K562 (cell line): ENCODE data around the gene MED15. TPM values are rescaled to one million over a fixed set of nuclear protein-coding genes. Genes with fewer than 3 reads are reported as not detected.

Experiments
- GABPB1 ChIP-seq: sonication (generic); formaldehyde crosslinking; IDR thresholded peaks from 2 replicates; pipeline ENCODE4 v1.8.0; 2022; ENCODE audit warnings: mild to moderate bottlenecking, missing genetic modification reagents
- GATAD2B ChIP-seq: fragments of 450-650 bp; IDR thresholded peaks from 2 replicates; pipeline ENCODE4 v1.6.1; 2017; ENCODE audit warnings: mild to moderate bottlenecking, borderline replicate concordance
- HDAC6 ChIP-seq: IDR thresholded peaks from 2 replicates; pipeline ENCODE4 v1.6.1; 2012; ENCODE audit warnings: low read depth, mild to moderate bottlenecking, control low read depth, inconsistent platforms, low read length, moderate library complexity
- HLTF ChIP-seq: fragments of 450-650 bp; IDR thresholded peaks from 2 replicates; pipeline ENCODE4 v1.6.1; 2016
- JUN ChIP-seq, 2 experiments: sonication (generic) in 1 of 2; formaldehyde crosslinking in 1 of 2; IDR thresholded peaks; 2 replicates each; pipeline versions ENCODE4 v1.6.1 to v1.8.0; 2012 to 2022; ENCODE audit warnings: borderline replicate concordance in 2 of 2, mild to moderate bottlenecking in 2 of 2, improper control_type of control experiment in 1 of 2, low read depth in 1 of 2, low read length in 1 of 2, missing genetic modification reagents in 1 of 2
- JUND ChIP-seq, 2 experiments: IDR thresholded peaks; 2 replicates in 1 of 2; 3 replicates in 1 of 2; pipeline ENCODE4 v1.6.1; 2011; ENCODE audit warnings: borderline replicate concordance in 2 of 2, low read depth in 2 of 2, low read length in 2 of 2, improper control_type of control experiment in 1 of 2, missing biosample characterization in 1 of 2, missing genetic modification characterization in 1 of 2, missing genetic modification reagents in 1 of 2
- KLF16 ChIP-seq: IDR thresholded peaks from 2 replicates; pipeline ENCODE4 v1.6.1; 2016; ENCODE audit warnings: antibody characterized with exemption
- PHB ChIP-seq: fragments of 250-450 bp; sonication (Bioruptor Pico); IDR thresholded peaks from 2 replicates; pipeline ENCODE4 v1.5.0; 2021
- PHTF2 ChIP-seq: fragments of 250-450 bp; sonication (Bioruptor Pico); IDR thresholded peaks from 2 replicates; pipeline ENCODE4 v1.5.0; 2021; ENCODE audit warnings: mild to moderate bottlenecking
- SAFB ChIP-seq: fragments of 200-400 bp; formaldehyde crosslinking; IDR thresholded peaks from 2 replicates; pipeline ENCODE4 v1.6.1; 2017; ENCODE audit warnings: low read depth, low read length, borderline replicate concordance
- SUPT5H ChIP-seq: fragments of 450-650 bp; IDR thresholded peaks from 2 replicates; pipeline ENCODE4 v1.6.1; 2016
- TAF1 ChIP-seq: IDR thresholded peaks from 2 replicates; pipeline ENCODE4 v1.6.1; 2011; ENCODE audit warnings: mild to moderate bottlenecking, low read length, moderate library complexity; ENCODE audit not compliant: insufficient read depth, control insufficient read depth, severe bottlenecking; ENCODE audit errors: extremely low read depth
- TOE1 ChIP-seq, 2 experiments: fragments of 450-650 bp in 1 of 2; sonication (generic) in 1 of 2; formaldehyde crosslinking in 1 of 2; IDR thresholded peaks; 2 replicates each; pipeline versions ENCODE4 v1.7.1 to v1.8.0; 2016 to 2022; ENCODE audit warnings: borderline replicate concordance in 2 of 2, mild to moderate bottlenecking in 2 of 2, antibody characterized with exemption in 1 of 2, inconsistent platforms in 1 of 2, low read depth in 1 of 2, missing genetic modification reagents in 1 of 2, moderate library complexity in 1 of 2
- YY1 ChIP-seq, 3 experiments: IDR thresholded peaks; 2 replicates each; pipeline ENCODE4 v1.6.1; 2011; ENCODE audit warnings: low read length in 2 of 3, mild to moderate bottlenecking in 2 of 3, moderate library complexity in 2 of 3, borderline replicate concordance in 1 of 3, control low read depth in 1 of 3, low read depth in 1 of 3; ENCODE audit not compliant: insufficient read depth in 3 of 3, insufficient replicate concordance in 2 of 3, control insufficient read depth in 1 of 3, insufficient read length in 1 of 3; ENCODE audit errors: extremely low read depth in 1 of 3
- ZNF174 ChIP-seq: fragments of 250-450 bp; sonication (Bioruptor Pico); IDR thresholded peaks from 2 replicates; pipeline ENCODE4 v1.4.0; 2020; ENCODE audit warnings: mild to moderate bottlenecking
- ZNF444 ChIP-seq: fragments of 250-450 bp; sonication (Bioruptor Pico); IDR thresholded peaks from 2 replicates; pipeline ENCODE4 v1.4.0; 2020; ENCODE audit warnings: mild to moderate bottlenecking, moderate library complexity
- ZNF644 ChIP-seq: fragments of 200-800 bp; sonication (Bioruptor generic); IDR thresholded peaks from 2 replicates; pipeline ENCODE4 v1.6.1; 2016; ENCODE audit warnings: low read depth, missing genetic modification characterization, missing compliant biosample characterization
- polyA plus RNA-seq, 8 experiments: library from polyadenylated mRNA; depleted of rRNA in 4 of 8; stranded (reverse) in 5 of 8; unstranded in 3 of 8; fragments of >200 nt; fragmentation: Nextera tagmentation in 2 of 8; fragmentation: Illumina TruSeq in 1 of 8; extraction: Ambion mirVana in 2 of 8; extraction: Trizol in 1 of 8; gene quantifications; 2 replicates each; pipeline versions ENCODE4 v1.2.1 to v1.2.3, GENCODE V29; 2011 to 2014; ENCODE audit warnings: inconsistent platforms in 1 of 8, missing spikeins in 1 of 8
- total RNA-seq, 7 experiments: library from RNA; depleted of rRNA in 6 of 7; stranded (reverse); fragments of >200 nt in 6 of 7; fragmentation: Illumina TruSeq in 2 of 7; extraction: Trizol in 2 of 7; gene quantifications; 2 replicates each; pipeline versions ENCODE4 v1.2.1 to v1.2.3, GENCODE V29; 2011 to 2021; ENCODE audit warnings: low replicate concordance in 1 of 7
- TF ChIP-seq, protein P1 (sequence below), 3 experiments: fragments of 200-800 bp in 1 of 3; fragments of 250-450 bp in 1 of 3; fragments of 450-650 bp in 1 of 3; sonication (Bioruptor Pico) in 1 of 3; sonication (Bioruptor generic) in 1 of 3; formaldehyde crosslinking in 1 of 3; IDR thresholded peaks; 2 replicates each; pipeline versions ENCODE4 v1.6.1 to v1.8.0; 2016 to 2022; ENCODE audit warnings: mild to moderate bottlenecking in 2 of 3, missing genetic modification characterization in 2 of 3, missing compliant biosample characterization in 1 of 3, moderate library complexity in 1 of 3
- TF ChIP-seq, protein P2 (sequence below): fragments of 450-650 bp; conservative IDR thresholded peaks from 2 replicates; pipeline ENCODE4 v1.6.1; 2016; ENCODE audit warnings: missing genetic modification characterization, low read depth, mild to moderate bottlenecking, control low read depth, missing compliant biosample characterization

The MED15 gene
- total and polyA plus RNA-seq, 9 of the 15 experiments (the other 6 are each of a cell fraction or from before 2014, with no cell fraction given) = 4.0 to 271 (median 60.1) TPM

DNA sequence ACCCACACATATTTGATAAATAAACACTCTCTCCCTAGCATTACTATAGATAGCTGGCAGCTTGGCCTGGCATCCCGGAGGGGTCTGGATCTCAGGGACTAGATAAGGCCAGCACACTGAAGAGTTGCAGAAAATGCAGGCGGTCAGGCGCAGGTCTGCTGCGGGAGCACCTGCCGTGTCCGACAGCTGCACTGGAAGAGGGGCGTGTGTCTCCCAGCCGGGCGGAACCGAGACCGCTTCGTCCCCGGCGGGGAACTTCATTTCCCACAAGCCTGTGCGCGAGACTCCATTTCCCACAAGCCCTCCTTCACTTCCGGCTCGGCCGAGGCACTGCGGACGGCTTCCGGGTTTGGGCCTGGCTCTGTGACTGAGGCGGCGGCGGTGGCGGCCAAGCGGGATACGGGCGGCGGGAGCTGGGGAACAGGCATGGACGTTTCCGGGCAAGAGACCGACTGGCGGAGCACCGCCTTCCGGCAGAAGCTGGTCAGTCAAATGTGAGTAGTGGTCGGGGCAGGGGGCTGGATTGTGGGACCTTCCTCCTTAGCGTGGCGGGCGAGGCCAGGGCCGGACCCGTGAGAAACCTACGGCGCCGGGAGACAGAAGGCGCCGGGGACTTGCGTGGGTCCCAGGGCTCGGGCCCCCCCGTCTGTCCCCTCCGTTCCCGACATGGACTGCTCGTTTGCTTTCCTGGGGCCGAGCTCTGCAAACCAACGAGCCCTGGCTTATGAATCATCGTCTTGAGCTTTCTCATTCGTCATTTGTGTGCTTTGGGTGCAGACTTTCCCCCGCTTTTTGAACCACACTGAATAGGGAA lies at the start of gene MED15 (continued):
- TF ChIP-seq, protein P1, sequence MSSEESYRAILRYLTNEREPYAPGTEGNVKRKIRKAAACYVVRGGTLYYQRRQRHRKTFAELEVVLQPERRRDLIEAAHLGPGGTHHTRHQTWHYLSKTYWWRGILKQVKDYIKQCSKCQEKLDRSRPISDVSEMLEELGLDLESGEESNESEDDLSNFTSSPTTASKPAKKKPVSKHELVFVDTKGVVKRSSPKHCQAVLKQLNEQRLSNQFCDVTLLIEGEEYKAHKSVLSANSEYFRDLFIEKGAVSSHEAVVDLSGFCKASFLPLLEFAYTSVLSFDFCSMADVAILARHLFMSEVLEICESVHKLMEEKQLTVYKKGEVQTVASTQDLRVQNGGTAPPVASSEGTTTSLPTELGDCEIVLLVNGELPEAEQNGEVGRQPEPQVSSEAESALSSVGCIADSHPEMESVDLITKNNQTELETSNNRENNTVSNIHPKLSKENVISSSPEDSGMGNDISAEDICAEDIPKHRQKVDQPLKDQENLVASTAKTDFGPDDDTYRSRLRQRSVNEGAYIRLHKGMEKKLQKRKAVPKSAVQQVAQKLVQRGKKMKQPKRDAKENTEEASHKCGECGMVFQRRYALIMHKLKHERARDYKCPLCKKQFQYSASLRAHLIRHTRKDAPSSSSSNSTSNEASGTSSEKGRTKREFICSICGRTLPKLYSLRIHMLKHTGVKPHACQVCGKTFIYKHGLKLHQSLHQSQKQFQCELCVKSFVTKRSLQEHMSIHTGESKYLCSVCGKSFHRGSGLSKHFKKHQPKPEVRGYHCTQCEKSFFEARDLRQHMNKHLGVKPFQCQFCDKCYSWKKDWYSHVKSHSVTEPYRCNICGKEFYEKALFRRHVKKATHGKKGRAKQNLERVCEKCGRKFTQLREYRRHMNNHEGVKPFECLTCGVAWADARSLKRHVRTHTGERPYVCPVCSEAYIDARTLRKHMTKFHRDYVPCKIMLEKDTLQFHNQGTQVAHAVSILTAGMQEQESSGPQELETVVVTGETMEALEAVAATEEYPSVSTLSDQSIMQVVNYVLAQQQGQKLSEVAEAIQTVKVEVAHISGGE (CRISPR knock-in tag; IDR thresholded peaks at IDR 0.05) = no peak
- TF ChIP-seq PHB = no peak
- peak; percentile 91 for TF ChIP-seq JUN (IDR thresholded peaks at IDR 0.05; ENCODE audit: borderline replicate concordance, low read depth, low read length)
- no peak for TF ChIP-seq JUN (CRISPR knock-in tag; IDR thresholded peaks at IDR 0.05; ENCODE audit: borderline replicate concordance)
- TF ChIP-seq ZNF174 (CRISPR knock-in tag) = no peak
- TF ChIP-seq GABPB1 = no peak
- TF ChIP-seq SUPT5H = no peak
- TF ChIP-seq JUND (IDR thresholded peaks at IDR 0.05; ENCODE audit: borderline replicate concordance, low read depth, low read length) = peak; percentile 91
- no peak for TF ChIP-seq JUND (tag; IDR thresholded peaks at IDR 0.05; ENCODE audit: borderline replicate concordance, low read depth, low read length)
- TF ChIP-seq HLTF = no peak
- TF ChIP-seq, protein P2, sequence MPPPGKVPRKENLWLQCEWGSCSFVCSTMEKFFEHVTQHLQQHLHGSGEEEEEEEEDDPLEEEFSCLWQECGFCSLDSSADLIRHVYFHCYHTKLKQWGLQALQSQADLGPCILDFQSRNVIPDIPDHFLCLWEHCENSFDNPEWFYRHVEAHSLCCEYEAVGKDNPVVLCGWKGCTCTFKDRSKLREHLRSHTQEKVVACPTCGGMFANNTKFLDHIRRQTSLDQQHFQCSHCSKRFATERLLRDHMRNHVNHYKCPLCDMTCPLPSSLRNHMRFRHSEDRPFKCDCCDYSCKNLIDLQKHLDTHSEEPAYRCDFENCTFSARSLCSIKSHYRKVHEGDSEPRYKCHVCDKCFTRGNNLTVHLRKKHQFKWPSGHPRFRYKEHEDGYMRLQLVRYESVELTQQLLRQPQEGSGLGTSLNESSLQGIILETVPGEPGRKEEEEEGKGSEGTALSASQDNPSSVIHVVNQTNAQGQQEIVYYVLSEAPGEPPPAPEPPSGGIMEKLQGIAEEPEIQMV (tag) = no peak
- no peak for TF ChIP-seq ZNF644 (tag)
- 0 out of 2 replicates have a peak, but pooled peaks have one; percentile 84 for TF ChIP-seq HDAC6
- TF ChIP-seq SAFB = no peak; the same call in 1 of the 2 replicates
- TF ChIP-seq YY1 (IDR thresholded peaks at IDR 0.05; ENCODE audit: borderline replicate concordance in 1 of 3, control insufficient read depth in 1 of 3, extremely low read depth in 1 of 3, insufficient read depth in 3 of 3, insufficient read length in 1 of 3, insufficient replicate concordance in 2 of 3, low read depth in 1 of 3, low read length in 2 of 3) = peak in 2 of 3 experiments; percentile 60 to 89
- no peak for TF ChIP-seq TOE1 (IDR thresholded peaks at IDR 0.05; ENCODE audit: borderline replicate concordance)
- TF ChIP-seq TOE1 (CRISPR knock-in tag; IDR thresholded peaks at IDR 0.05; ENCODE audit: borderline replicate concordance, low read depth) = peak; percentile 99
- no peak for TF ChIP-seq KLF16
- TF ChIP-seq ZNF444 (CRISPR knock-in tag) = no peak
- peak; percentile 89 for TF ChIP-seq PHTF2 (CRISPR knock-in tag)
- TF ChIP-seq TAF1 = no peak
- TF ChIP-seq GATAD2B = no peak
